Esophagus muscularis mucosa (tissue), 4 donors: Measurements from ENCODE around the gene DOC2A.

Source experiments
- EP300 ChIP-seq: sonication (generic); formaldehyde crosslinking; IDR thresholded peaks from one replicate; pipeline ENCODE4 v1.6.1; 2017; ENCODE audit warnings: antibody characterized with exemption
- POLR2A ChIP-seq: fragments of 450-650 bp; IDR thresholded peaks from one replicate; pipeline ENCODE4 v1.6.1; 2017; ENCODE audit warnings: antibody characterized with exemption, moderate library complexity, mild to moderate bottlenecking, low read depth
- POLR2AphosphoS5 ChIP-seq, 2 donors: sonication (generic); formaldehyde crosslinking; IDR thresholded peaks; one replicate each; pipeline ENCODE4 v1.6.1; 2017; ENCODE audit warnings: antibody characterized with exemption in 2 of 2
- TF ChIP-seq, protein P1 (sequence below), 3 experiments: fragments of 200-600 bp in 2 of 3; fragments of 450-650 bp in 1 of 3; sonication (generic) in 2 of 3; IDR thresholded peaks; one replicate each; pipeline ENCODE4 v1.5.1; 2017 to 2019; ENCODE audit warnings: antibody characterized with exemption in 3 of 3, mild to moderate bottlenecking in 2 of 3, moderate library complexity in 1 of 3

DNA sequence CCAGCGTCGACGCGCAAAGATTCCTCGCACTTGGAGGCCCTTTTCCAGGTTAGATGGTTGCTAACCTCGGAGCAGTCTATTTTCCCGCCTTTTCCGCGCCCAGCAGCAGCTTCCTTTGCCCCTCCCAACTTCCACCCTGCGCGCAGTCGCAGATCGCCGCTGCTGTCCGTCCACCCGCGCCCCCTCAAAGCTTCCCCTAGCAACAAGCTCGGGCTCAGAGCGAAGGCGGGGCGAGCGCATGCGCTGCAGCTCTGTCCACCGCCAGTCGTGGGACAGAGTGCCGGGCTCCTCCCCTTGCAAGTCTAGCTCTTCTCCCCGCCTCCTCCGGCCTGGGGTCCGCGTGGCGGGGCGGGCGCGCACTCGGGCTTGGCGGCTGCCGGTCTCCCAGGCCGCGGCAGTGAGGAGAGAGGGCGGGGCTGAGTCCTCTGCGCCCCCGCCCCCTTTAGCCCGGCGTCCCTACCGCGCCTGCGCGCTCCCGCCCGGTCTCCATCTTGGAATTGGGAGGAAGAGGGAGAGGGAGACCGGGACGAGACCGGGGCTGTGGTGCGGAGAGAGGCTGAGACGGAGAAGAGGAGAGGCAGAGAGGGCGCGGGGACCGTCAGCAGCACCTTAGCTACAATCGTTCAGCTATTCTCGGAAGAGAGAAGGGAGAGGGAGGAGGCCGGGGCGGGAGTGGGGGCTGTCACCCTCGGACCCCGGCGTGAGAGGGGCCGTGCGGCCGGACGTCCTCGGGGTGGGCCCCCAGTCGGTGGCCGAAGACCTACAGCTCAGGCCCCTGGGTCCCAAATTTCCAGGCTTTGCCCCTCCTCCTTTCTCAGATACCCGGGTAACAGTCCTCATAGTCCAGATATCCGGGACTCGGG, 37.2 kb downstream of the DOC2A start, which contains the start of gene TAOK2:
- peak; percentile 76 for TF ChIP-seq POLR2A
- TF ChIP-seq, protein P1, sequence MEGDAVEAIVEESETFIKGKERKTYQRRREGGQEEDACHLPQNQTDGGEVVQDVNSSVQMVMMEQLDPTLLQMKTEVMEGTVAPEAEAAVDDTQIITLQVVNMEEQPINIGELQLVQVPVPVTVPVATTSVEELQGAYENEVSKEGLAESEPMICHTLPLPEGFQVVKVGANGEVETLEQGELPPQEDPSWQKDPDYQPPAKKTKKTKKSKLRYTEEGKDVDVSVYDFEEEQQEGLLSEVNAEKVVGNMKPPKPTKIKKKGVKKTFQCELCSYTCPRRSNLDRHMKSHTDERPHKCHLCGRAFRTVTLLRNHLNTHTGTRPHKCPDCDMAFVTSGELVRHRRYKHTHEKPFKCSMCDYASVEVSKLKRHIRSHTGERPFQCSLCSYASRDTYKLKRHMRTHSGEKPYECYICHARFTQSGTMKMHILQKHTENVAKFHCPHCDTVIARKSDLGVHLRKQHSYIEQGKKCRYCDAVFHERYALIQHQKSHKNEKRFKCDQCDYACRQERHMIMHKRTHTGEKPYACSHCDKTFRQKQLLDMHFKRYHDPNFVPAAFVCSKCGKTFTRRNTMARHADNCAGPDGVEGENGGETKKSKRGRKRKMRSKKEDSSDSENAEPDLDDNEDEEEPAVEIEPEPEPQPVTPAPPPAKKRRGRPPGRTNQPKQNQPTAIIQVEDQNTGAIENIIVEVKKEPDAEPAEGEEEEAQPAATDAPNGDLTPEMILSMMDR (IDR thresholded peaks at IDR 0.05), result peak in 1 of 3 experiments; percentile 27
- TF ChIP-seq POLR2AphosphoS5 (IDR thresholded peaks at IDR 0.05), result peak; percentile 93 to 96
- TF ChIP-seq EP300, result no peak
